GM21529 (cell line): Measurements from ENCODE around the gene SH3RF2.
"Not testable (repeated sequence)": the region's sequence is repeated elsewhere in the genome, so short reads cannot be mapped to it uniquely, and the experiment has no call there.

Source experiments
- ATAC-seq: cut with Tn5 transposase; IDR thresholded peaks from one replicate; pipeline ENCODE4 v1.9.1; 2021; ENCODE audit not compliant: unreplicated experiment

Gene SH3RF2

GRCh38 chr5:146076455-146076854, 140.1 kb downstream of the SH3RF2 start:
- ATAC-seq, result no peak

- ATAC-seq, result no peak
Measured at GRCh38 chr5:146078566-146078965, 142.2 kb downstream of the SH3RF2 start.

GRCh38 chr5:146079695-146080373, 143.5 kb downstream of the SH3RF2 start:
- ATAC-seq, result no peak

GRCh38 chr5:146081556-146081955, 145.2 kb downstream of the SH3RF2 start:
- no peak for ATAC-seq

GRCh38 chr5:146082798-146083197, 146.4 kb downstream of the SH3RF2 start:
- peak; percentile 95 for ATAC-seq

- ATAC-seq, result no peak
Measured at GRCh38 chr5:146084376-146084775, 148.0 kb downstream of the SH3RF2 start.

- no peak for ATAC-seq
Measured at GRCh38 chr5:146088098-146088497, 151.7 kb downstream of the SH3RF2 start.

- ATAC-seq, result no peak
Measured at GRCh38 chr5:146089287-146089686, 152.9 kb downstream of the SH3RF2 start.

- no peak for ATAC-seq
Measured at GRCh38 chr5:146091881-146092280, 155.5 kb downstream of the SH3RF2 start.

- ATAC-seq, result no peak
Measured at GRCh38 chr5:146098047-146098446, 161.7 kb downstream of the SH3RF2 start.

- no peak for ATAC-seq
Measured at GRCh38 chr5:146101646-146102045, 165.3 kb downstream of the SH3RF2 start.

- ATAC-seq, result no peak
Measured at GRCh38 chr5:146103594-146103993, 167.2 kb downstream of the SH3RF2 start.

GRCh38 chr5:146105477-146105876, 169.1 kb downstream of the SH3RF2 start, which contains the start of gene PLAC8L1:
TSS of gene PLAC8L1 (minus strand) at chr5:146105577. CDS start at chr5:146104311, 1,266 bp downstream.
- ATAC-seq, result no peak

- ATAC-seq, result no peak
Measured at GRCh38 chr5:146107901-146108300, 171.5 kb downstream of the SH3RF2 start.

- ATAC-seq, result not testable (repeated sequence)
Measured at GRCh38 chr5:146108870-146109269, 172.5 kb downstream of the SH3RF2 start.

GRCh38 chr5:146109379-146109778, 173.0 kb downstream of the SH3RF2 start:
- ATAC-seq, result no peak

GRCh38 chr5:146111409-146111808, 175.0 kb downstream of the SH3RF2 start:
- ATAC-seq, result no peak

- ATAC-seq, result no peak
Measured at GRCh38 chr5:146112476-146112875, 176.1 kb downstream of the SH3RF2 start.
